Ishikawa (cell line): ENCODE results near the gene TBC1D22A.

Experiments used
- CEBPB ChIP-seq: IDR thresholded peaks from 2 replicates; pipeline ENCODE4 v1.6.1; 2012
- CREB1 ChIP-seq: IDR thresholded peaks from 2 replicates; pipeline ENCODE4 v1.6.1; 2012; ENCODE audit warnings: low read depth
- EGR1 ChIP-seq: IDR thresholded peaks from 2 replicates; pipeline ENCODE4 v1.6.1; 2012
- EP300 ChIP-seq: IDR thresholded peaks from 2 replicates; pipeline ENCODE4 v1.6.1; 2012; ENCODE audit warnings: borderline replicate concordance
- FOXM1 ChIP-seq: IDR thresholded peaks from 2 replicates; pipeline ENCODE4 v1.6.1; 2012; ENCODE audit warnings: low read depth, borderline replicate concordance
- RAD21 ChIP-seq: IDR thresholded peaks from 2 replicates; pipeline ENCODE4 v1.6.1; 2012; ENCODE audit warnings: low read depth
- REST ChIP-seq: IDR thresholded peaks from 2 replicates; pipeline ENCODE4 v1.6.1; 2012; ENCODE audit warnings: low read depth, mild to moderate bottlenecking
- TAF1 ChIP-seq: IDR thresholded peaks from 2 replicates; pipeline ENCODE4 v1.6.1; 2012; ENCODE audit warnings: low read depth, mild to moderate bottlenecking
- TCF12 ChIP-seq: IDR thresholded peaks from 2 replicates; pipeline ENCODE4 v1.6.1; 2012; ENCODE audit warnings: low read depth
- TEAD4 ChIP-seq: IDR thresholded peaks from 2 replicates; pipeline ENCODE4 v1.6.1; 2012

- TF ChIP-seq EP300 (no peak), TAF1 (no peak), REST (no peak), EGR1 (no peak), RAD21 (no peak), TCF12 (no peak), FOXM1 (no peak), CREB1 (no peak), TEAD4 (no peak), CEBPB (no peak)
These were observed 356.7 kb downstream of the TBC1D22A start for GRCh38 chr22:47119181-47119580.
